ENCODE data around the gene ADRB2.

- no peak for TF ChIP-seq CTCF (IDR thresholded peaks at IDR 0.05)
- no peak for TF ChIP-seq ZFX (IDR thresholded peaks at IDR 0.05; ENCODE audit: borderline replicate concordance)
These were observed 29.5 kb upstream of the ADRB2 start for GRCh38 chr5:148796936-148797335.

Measured in 22Rv1 (cell line).